Thoracic aorta (tissue), 2 donors: ENCODE measurements around the gene GIT2. TPM values are rescaled to one million over a fixed set of nuclear protein-coding genes. Genes with fewer than 3 reads are reported as not detected.

Source experiments
- ATAC-seq: fragments of 150-250 bp; one replicate; pipeline ENCODE4 v1.8.0; 2017; ENCODE audit warnings: low read depth; ENCODE audit not compliant: insufficient number of reproducible peaks, low FRiP score
- DNase-seq: peaks from one replicate; pipeline ENCODE4 v3.0.0-alpha.2; 2020; ENCODE audit warnings: low spot score
- H3K27ac ChIP-seq, 2 donors: fragments of 200-600 bp; sonication (generic); 1 replicate in 1 of 2; 2 replicates in 1 of 2; pipeline ENCODE4 v1.5.1; 2016; ENCODE audit warnings: mild to moderate bottlenecking in 2 of 2, moderate library complexity in 2 of 2
- H3K27me3 ChIP-seq: fragments of 200-600 bp; sonication (generic); replicated peaks from 2 replicates; pipeline ENCODE4 v1.6.0; 2016; ENCODE audit warnings: mild to moderate bottlenecking; ENCODE audit not compliant: insufficient read depth
- H3K36me3 ChIP-seq: fragments of 200-600 bp; sonication (generic); one replicate; pipeline ENCODE4 v1.5.1; 2016
- H3K4me1 ChIP-seq, 2 donors: fragments of 200-600 bp; sonication (generic); 1 replicate in 1 of 2; 2 replicates in 1 of 2; pipeline versions ENCODE4 v1.5.1 to v1.6.0; 2016; ENCODE audit warnings: low read depth in 2 of 2, mild to moderate bottlenecking in 1 of 2; ENCODE audit not compliant: control insufficient read depth in 1 of 2
- H3K4me3 ChIP-seq: fragments of 200-600 bp; sonication (generic); 2 replicates; pipeline ENCODE4 v1.5.1; 2016; ENCODE audit warnings: mild to moderate bottlenecking
- H3K9me3 ChIP-seq: fragments of 200-600 bp; sonication (generic); 2 replicates; pipeline ENCODE4 v1.5.1; 2016
- CTCF ChIP-seq: fragments of 200-600 bp; sonication (generic); IDR thresholded peaks from one replicate; pipeline ENCODE4 v1.5.1; 2019; ENCODE audit warnings: antibody characterized with exemption
- total RNA-seq, 2 donors: library from RNA; depleted of rRNA; stranded (reverse); fragments of >200 nt; gene quantifications; one replicate each; pipeline versions ENCODE4 v1.1.0 to v1.2.3, GENCODE V29; 2016

GIT2 gene
- total RNA-seq, 2 donors from 2014 or later, result 45.2 to 71.5 TPM

DNA sequence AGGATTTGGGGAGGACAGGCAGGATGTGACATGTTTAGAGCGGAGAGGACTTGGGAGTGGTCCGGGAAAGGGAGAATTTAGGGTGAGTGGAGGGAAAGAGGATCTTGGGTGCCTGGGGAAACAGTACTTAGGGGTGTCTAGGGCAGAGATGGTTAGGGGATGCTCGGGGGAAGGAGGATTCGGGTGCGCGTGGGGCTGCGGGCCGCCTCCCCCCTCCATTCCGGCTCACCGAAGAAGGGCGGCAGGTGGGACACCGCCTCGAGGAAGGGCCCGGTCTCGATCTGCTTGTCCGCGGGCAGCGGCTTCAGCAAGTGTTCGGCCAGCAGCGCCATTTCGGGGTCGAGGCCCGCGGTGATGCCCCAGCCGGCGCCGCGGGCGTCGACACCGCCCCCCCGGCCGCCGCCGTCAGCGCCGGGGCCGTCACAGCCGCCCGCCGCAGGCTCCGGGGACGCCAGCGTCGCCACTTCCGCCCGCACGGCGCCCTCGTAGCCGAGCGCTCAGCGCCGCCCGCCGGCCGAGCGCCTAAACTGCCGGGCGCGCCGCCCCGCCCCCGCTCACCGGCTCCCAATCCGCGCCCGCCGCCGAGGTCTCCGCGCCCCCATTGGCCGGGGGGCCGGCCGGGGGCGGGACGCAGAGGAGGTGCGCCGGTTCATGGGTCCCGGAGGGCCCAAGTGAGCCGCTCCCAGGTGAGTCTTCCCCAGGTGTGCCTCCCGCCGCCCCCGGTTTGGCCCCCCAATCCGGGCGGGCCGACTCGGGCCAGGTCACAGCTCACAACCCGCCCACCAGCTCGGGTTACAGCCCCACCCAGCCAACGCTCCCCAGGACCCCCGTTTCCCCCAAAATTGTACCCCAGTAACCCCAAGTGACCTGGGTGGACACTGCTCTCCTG, 115.9 kb downstream of the GIT2 start, which contains the start of gene GLTP:
Gene GLTP, minus strand, starts transcription at position 499 of the 889 bp plus-strand sequence. Its CDS starts 167 bp downstream, at position 332.
- DNase-seq (peak; percentile 20), ATAC-seq (peak; percentile 85)
- TF ChIP-seq CTCF, result peak; percentile 25
- no peaks in the 10 kb centered on the region for H3K27me3 ChIP-seq
- H3K36me3 ChIP-seq, result no peaks in the 10 kb centered on the region
- peak within 1 kb of the TSS; percentile 49 to 57 for H3K27ac ChIP-seq
- no peaks in the 10 kb centered on the region for H3K9me3 ChIP-seq
- peaks cover 9 to 41% of the 10 kb centered on the region in 2 donors for H3K4me1 ChIP-seq
- peak within 1 kb of the TSS; percentile 81 for H3K4me3 ChIP-seq

Other genes with a start within 250 kb of the GIT2 start
- gene TRPV4, start 163.0 kb downstream of the GIT2 start, total RNA-seq, result 1 to 10 TPM; 2.0 to 5.7 TPM
- 10 to 100 TPM; 42.4 to 48.9 TPM for gene GLTP, start 115.8 kb downstream of the GIT2 start, total RNA-seq
- 10 to 100 TPM; 13.5 to 36.9 TPM for gene TCHP, start 96.1 kb downstream of the GIT2 start, total RNA-seq
- 10 to 100 TPM; 69.1 to 83.7 TPM for gene ANKRD13A, start 3.1 kb upstream of the GIT2 start, total RNA-seq
- gene C12orf76, start 52.2 kb upstream of the GIT2 start, total RNA-seq, result 10 to 100 TPM in 1 of 2 donors, 1 to 10 TPM in 1; 6.4 to 18.1 TPM
- 10 to 100 TPM in 1 of 2 donors, 1 to 10 TPM in 1; 9.3 to 17.4 TPM for gene IFT81, start 128.0 kb upstream of the GIT2 start, total RNA-seq